Measurements from ENCODE around the gene VPS13D. TPM values are rescaled to one million over a fixed set of nuclear protein-coding genes. Genes with fewer than 3 reads are reported as not detected.

The VPS13D gene
- total and polyA plus RNA-seq, 2 experiments from 2014 or later = 10.7 to 34.9 TPM

DNA sequence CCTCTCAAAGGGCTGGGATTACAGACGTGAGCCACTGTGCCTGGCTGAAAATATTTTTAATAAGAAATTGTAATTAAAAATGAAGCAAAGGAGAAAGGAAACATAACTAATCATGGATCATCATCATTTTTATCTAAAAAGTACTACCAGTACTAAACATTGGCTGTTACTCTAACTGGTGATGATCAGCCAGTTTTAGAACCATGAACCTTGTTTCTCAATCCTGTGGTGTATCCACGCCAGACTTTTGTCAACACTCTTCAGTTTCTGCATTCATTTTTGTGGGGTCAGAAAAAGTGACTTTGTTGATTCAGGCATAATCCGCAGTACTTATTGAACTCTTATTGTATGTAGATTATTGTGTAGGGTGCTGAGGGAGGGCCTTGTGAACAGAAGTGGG, 52.3 kb downstream of the VPS13D start:
- ATAC-seq (no peak), DNase-seq (ENCODE audit: low spot score) (no peak)
- Mint-ChIP-seq H3K36me3 (ENCODE audit: low read depth) (peaks cover 13% of the 10 kb centered on the region), H3K27ac (no peak overlapping the region), H3K27me3 (ENCODE audit: insufficient read depth, low read depth, poor library complexity) (no peaks in the 10 kb centered on the region), H3K4me3 (no peak overlapping the region), H3K4me1 (peaks cover 4% of the 10 kb centered on the region; the same call in 2 of the 3 replicates), H3K9me3 (no peaks in the 10 kb centered on the region)
- Histone ChIP-seq H3K4me1 (ENCODE audit: insufficient read depth) (no peaks in the 10 kb centered on the region), H2AFZ (no peak overlapping the region), H3K36me3 (ENCODE audit: insufficient read depth) (peaks cover 25% of the 10 kb centered on the region), H3K27ac (ENCODE audit: low read depth) (no peak overlapping the region), H3K4me2 (no peak overlapping the region), H3K4me3 (no peak overlapping the region), H3K9me2 (ENCODE audit: insufficient read depth) (no peaks in the 10 kb centered on the region), H3K79me2 (replicated peaks; ENCODE audit: insufficient read depth) (peaks cover under 1% of the 10 kb centered on the region; the same call in 1 of the 2 replicates), H3K27me3 (ENCODE audit: insufficient read depth) (no peaks in the 10 kb centered on the region), H3F3A (replicated peaks; ENCODE audit: low read depth) (no peaks in the 10 kb centered on the region), H4K20me1 (replicated peaks; ENCODE audit: insufficient read depth) (peaks cover 9% of the 10 kb centered on the region; the same call in 1 of the 2 replicates)
- no peak for TF ChIP-seq EZH2phosphoT487 (IDR thresholded peaks at IDR 0.05; ENCODE audit: unreplicated experiment)
- TF ChIP-seq POLR2AphosphoS5 (IDR thresholded peaks at IDR 0.05; ENCODE audit: low read depth) = no peak

DNA sequence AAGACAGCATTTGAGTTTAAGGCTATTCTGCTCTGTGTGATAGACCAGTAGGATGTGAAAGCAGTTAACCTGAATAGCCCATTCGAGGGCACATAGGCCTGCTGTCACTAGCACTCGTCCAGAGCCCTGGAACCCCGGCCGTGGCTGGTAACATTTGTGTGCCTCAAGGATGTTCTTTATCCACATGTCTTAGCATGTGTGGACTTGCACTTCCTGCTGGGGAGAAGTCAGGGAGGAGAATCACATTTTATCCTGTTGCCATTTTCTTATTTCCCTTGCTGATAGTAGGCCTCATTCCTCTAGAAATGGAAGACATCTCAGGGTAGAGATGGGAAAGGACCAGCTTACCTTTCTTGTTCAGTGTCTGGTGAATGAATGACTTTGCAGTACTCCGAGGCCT, 54.7 kb downstream of the VPS13D start:
- no peak overlapping the region for H3K27ac Mint-ChIP-seq
- H3K27me3 Mint-ChIP-seq (ENCODE audit: insufficient read depth, low read depth, poor library complexity) = no peaks in the 10 kb centered on the region

More for the DNA sequence above, 54.7 kb downstream of the VPS13D start:
- H3K9me2 ChIP-seq (ENCODE audit: insufficient read depth) = no peaks in the 10 kb centered on the region
- H3K36me3 Mint-ChIP-seq (ENCODE audit: low read depth) = peaks cover 5% of the 10 kb centered on the region
- no peaks in the 10 kb centered on the region for H3F3A ChIP-seq (replicated peaks; ENCODE audit: low read depth)
- no peaks in the 10 kb centered on the region for H3K4me1 ChIP-seq (ENCODE audit: insufficient read depth)
- no peak for ATAC-seq
- DNase-seq (ENCODE audit: low spot score) = no peak
- no peaks in the 10 kb centered on the region for H3K9me3 Mint-ChIP-seq
- no peak overlapping the region for H2AFZ ChIP-seq
- no peak overlapping the region for H3K27ac ChIP-seq (ENCODE audit: low read depth)
- H3K4me1 Mint-ChIP-seq = peaks cover 4% of the 10 kb centered on the region; the same call in 2 of the 3 replicates
- H3K79me2 ChIP-seq (replicated peaks; ENCODE audit: insufficient read depth) = peaks cover 10% of the 10 kb centered on the region; the same call in 1 of the 2 replicates
- TF ChIP-seq JUNB (IDR thresholded peaks at IDR 0.05; ENCODE audit: unreplicated experiment) = no peak
- TF ChIP-seq, protein P1, sequence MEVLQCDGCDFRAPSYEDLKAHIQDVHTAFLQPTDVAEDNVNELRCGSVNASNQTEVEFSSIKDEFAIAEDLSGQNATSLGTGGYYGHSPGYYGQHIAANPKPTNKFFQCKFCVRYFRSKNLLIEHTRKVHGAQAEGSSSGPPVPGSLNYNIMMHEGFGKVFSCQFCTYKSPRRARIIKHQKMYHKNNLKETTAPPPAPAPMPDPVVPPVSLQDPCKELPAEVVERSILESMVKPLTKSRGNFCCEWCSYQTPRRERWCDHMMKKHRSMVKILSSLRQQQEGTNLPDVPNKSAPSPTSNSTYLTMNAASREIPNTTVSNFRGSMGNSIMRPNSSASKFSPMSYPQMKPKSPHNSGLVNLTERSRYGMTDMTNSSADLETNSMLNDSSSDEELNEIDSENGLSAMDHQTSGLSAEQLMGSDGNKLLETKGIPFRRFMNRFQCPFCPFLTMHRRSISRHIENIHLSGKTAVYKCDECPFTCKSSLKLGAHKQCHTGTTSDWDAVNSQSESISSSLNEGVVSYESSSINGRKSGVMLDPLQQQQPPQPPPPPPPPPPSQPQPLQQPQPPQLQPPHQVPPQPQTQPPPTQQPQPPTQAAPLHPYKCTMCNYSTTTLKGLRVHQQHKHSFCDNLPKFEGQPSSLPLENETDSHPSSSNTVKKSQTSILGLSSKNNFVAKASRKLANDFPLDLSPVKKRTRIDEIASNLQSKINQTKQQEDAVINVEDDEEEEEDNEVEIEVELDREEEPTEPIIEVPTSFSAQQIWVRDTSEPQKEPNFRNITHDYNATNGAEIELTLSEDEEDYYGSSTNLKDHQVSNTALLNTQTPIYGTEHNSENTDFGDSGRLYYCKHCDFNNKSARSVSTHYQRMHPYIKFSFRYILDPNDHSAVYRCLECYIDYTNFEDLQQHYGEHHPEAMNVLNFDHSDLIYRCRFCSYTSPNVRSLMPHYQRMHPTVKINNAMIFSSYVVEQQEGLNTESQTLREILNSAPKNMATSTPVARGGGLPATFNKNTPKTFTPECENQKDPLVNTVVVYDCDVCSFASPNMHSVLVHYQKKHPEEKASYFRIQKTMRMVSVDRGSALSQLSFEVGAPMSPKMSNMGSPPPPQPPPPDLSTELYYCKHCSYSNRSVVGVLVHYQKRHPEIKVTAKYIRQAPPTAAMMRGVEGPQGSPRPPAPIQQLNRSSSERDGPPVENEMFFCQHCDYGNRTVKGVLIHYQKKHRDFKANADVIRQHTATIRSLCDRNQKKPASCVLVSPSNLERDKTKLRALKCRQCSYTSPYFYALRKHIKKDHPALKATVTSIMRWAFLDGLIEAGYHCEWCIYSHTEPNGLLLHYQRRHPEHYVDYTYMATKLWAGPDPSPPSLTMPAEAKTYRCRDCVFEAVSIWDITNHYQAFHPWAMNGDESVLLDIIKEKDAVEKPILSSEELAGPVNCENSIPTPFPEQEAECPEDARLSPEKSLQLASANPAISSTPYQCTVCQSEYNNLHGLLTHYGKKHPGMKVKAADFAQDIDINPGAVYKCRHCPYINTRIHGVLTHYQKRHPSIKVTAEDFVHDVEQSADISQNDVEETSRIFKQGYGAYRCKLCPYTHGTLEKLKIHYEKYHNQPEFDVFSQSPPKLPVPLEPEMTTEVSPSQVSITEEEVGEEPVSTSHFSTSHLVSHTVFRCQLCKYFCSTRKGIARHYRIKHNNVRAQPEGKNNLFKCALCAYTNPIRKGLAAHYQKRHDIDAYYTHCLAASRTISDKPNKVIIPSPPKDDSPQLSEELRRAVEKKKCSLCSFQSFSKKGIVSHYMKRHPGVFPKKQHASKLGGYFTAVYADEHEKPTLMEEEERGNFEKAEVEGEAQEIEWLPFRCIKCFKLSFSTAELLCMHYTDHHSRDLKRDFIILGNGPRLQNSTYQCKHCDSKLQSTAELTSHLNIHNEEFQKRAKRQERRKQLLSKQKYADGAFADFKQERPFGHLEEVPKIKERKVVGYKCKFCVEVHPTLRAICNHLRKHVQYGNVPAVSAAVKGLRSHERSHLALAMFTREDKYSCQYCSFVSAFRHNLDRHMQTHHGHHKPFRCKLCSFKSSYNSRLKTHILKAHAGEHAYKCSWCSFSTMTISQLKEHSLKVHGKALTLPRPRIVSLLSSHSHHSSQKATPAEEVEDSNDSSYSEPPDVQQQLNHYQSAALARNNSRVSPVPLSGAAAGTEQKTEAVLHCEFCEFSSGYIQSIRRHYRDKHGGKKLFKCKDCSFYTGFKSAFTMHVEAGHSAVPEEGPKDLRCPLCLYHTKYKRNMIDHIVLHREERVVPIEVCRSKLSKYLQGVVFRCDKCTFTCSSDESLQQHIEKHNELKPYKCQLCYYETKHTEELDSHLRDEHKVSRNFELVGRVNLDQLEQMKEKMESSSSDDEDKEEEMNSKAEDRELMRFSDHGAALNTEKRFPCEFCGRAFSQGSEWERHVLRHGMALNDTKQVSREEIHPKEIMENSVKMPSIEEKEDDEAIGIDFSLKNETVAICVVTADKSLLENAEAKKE (CRISPR knock-in tag; IDR thresholded peaks at IDR 0.05) = no peak
- TF ChIP-seq, protein P2, sequence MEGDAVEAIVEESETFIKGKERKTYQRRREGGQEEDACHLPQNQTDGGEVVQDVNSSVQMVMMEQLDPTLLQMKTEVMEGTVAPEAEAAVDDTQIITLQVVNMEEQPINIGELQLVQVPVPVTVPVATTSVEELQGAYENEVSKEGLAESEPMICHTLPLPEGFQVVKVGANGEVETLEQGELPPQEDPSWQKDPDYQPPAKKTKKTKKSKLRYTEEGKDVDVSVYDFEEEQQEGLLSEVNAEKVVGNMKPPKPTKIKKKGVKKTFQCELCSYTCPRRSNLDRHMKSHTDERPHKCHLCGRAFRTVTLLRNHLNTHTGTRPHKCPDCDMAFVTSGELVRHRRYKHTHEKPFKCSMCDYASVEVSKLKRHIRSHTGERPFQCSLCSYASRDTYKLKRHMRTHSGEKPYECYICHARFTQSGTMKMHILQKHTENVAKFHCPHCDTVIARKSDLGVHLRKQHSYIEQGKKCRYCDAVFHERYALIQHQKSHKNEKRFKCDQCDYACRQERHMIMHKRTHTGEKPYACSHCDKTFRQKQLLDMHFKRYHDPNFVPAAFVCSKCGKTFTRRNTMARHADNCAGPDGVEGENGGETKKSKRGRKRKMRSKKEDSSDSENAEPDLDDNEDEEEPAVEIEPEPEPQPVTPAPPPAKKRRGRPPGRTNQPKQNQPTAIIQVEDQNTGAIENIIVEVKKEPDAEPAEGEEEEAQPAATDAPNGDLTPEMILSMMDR (conservative IDR thresholded peaks at IDR 0.05; ENCODE audit: low read depth in 2 of 2) = no peak
- H4K20me1 ChIP-seq (replicated peaks; ENCODE audit: insufficient read depth) = peaks cover 9% of the 10 kb centered on the region; the same call in 1 of the 2 replicates
- H3K4me3 ChIP-seq = no peak overlapping the region
- H3K4me2 ChIP-seq = no peak overlapping the region
- H3K36me3 ChIP-seq (ENCODE audit: insufficient read depth) = peaks cover 10% of the 10 kb centered on the region
- H3K27me3 ChIP-seq (ENCODE audit: insufficient read depth) = no peaks in the 10 kb centered on the region
- no peak overlapping the region for H3K4me3 Mint-ChIP-seq

Data from GM23338 (cell line).